Upper lobe of left lung (tissue), 6 donors: ENCODE data around the gene CRYBG2. TPM values are rescaled to one million over a fixed set of nuclear protein-coding genes. Genes with fewer than 3 reads are reported as not detected.

ENCODE experiments used
- ATAC-seq, 2 donors: fragments of 200-7000 bp; cut with Tn5 transposase; one replicate each; pipeline ENCODE4 v1.9.1; 2022; ENCODE audit warnings: mild to moderate bottlenecking in 2 of 2, moderate library complexity in 2 of 2; ENCODE audit not compliant: low FRiP score in 2 of 2
- DNase-seq, 2 donors: peaks; one replicate each; pipeline ENCODE4 v3.0.0-alpha.2; 2019 to 2020
- H3K27ac ChIP-seq, 4 donors: fragments of 200-600 bp; sonication (generic); one replicate each; pipeline ENCODE4 v1.5.1; 2016 to 2019
- H3K27me3 ChIP-seq, 4 donors: fragments of 200-600 bp; sonication (generic); one replicate each; pipeline ENCODE4 v1.5.1; 2017 to 2019
- H3K36me3 ChIP-seq, 4 donors: fragments of 200-600 bp; sonication (generic); one replicate each; pipeline ENCODE4 v1.5.1; 2016 to 2019
- H3K4me1 ChIP-seq, 4 donors: fragments of 200-600 bp; sonication (generic); one replicate each; pipeline ENCODE4 v1.5.1; 2018 to 2019
- H3K4me3 ChIP-seq, 4 donors: fragments of 200-600 bp; sonication (generic); one replicate each; pipeline ENCODE4 v1.5.1; 2017 to 2019; ENCODE audit warnings: mild to moderate bottlenecking in 2 of 4, moderate library complexity in 1 of 4
- H3K9me3 ChIP-seq, 4 donors: fragments of 200-600 bp; sonication (generic); one replicate each; pipeline ENCODE4 v1.5.1; 2018 to 2019
- EP300 ChIP-seq, 4 donors: sonication (generic); formaldehyde crosslinking; IDR thresholded peaks; one replicate each; pipeline ENCODE4 v1.5.1; 2017; ENCODE audit warnings: antibody characterized with exemption in 4 of 4, control low read depth in 2 of 4
- POLR2A ChIP-seq, 4 donors: fragments of 450-650 bp; IDR thresholded peaks; one replicate each; pipeline ENCODE4 v1.5.1; 2016 to 2017; ENCODE audit warnings: antibody characterized with exemption in 4 of 4, mild to moderate bottlenecking in 2 of 4
- POLR2AphosphoS5 ChIP-seq, 2 donors: sonication (generic); formaldehyde crosslinking; IDR thresholded peaks; one replicate each; pipeline ENCODE4 v1.5.1; 2017; ENCODE audit warnings: antibody characterized with exemption in 2 of 2
- WGBS, 2 donors: methylation state at CpG; one replicate each; pipeline ENCODE4 v1.1.5; 2017 to 2018; 5-methylcytosine and 5-hydroxymethylcytosine counted together
- total RNA-seq, 6 donors: library from RNA; depleted of rRNA in 4 of 6; stranded (reverse); fragments of >200 nt in 4 of 6; gene quantifications; one replicate each; pipeline versions ENCODE4 v1.1.0 to v1.2.1, GENCODE V29; 2016 to 2021
- TF ChIP-seq, protein P1 (sequence below), 6 experiments: fragments of 450-650 bp in 4 of 6; fragments of 200-600 bp in 2 of 6; sonication (generic) in 2 of 6; IDR thresholded peaks; one replicate each; pipeline ENCODE4 v1.5.1; 2016 to 2019; ENCODE audit warnings: antibody characterized with exemption in 6 of 6
- donor health status: DM: no; HTN: no; CAD: no; lungs with moderate emphysema.
- donor health status: DM: no; HTN: yes; CAD: no; lungs with severe emphysema.

Gene CRYBG2
- total RNA-seq, 6 donors from 2014 or later: 0.59 to 25.2 (median 11.1) TPM

DNA sequence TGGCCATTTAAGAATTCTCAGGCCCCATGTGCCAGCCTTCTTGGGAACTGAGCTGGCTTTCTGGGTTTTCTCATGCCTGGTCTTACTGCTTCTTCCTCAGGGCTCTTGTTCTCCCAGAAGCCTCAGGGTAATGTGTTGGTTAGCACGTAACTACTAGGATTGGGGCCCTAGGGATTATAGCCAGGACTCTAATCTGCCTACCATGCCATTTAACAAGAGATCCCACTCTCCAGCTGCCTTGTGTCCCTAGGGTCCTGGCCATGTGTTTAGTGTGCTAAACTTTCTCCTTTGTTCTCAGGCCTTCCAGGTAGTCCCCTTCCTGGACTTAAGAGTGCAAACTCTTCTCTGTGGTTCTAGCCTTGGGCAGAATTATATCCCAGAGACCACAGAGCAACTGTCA, 76.2 kb downstream of the CRYBG2 start:
- H3K4me1 ChIP-seq: peaks cover 63 to 74% (median 69%) of the 10 kb centered on the region in 4 donors

DNA sequence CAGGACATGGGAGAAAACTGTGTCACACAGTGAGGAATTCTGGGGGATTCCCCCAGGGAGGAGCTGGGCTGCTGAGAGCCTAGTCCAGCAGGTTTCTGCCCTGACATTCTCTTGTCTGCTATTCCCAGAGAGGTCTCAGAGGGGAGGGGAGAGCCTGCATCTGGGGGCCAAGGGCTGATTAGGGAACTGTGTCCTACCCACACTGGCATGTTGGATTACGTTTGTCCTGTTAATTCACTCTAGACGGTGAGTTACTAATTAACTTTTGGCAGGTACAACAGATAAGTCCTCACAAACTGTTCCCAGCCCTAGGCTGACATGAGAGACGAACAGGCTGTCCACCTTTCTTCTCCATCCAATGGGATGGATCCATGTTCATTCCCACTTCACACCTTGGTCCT, 76.7 kb downstream of the CRYBG2 start:
- H3K36me3 ChIP-seq: peaks cover 0 to 10% (median 5%) of the 10 kb centered on the region in 4 donors
- ATAC-seq (no peak), DNase-seq (no peak)
- TF ChIP-seq, protein P1, sequence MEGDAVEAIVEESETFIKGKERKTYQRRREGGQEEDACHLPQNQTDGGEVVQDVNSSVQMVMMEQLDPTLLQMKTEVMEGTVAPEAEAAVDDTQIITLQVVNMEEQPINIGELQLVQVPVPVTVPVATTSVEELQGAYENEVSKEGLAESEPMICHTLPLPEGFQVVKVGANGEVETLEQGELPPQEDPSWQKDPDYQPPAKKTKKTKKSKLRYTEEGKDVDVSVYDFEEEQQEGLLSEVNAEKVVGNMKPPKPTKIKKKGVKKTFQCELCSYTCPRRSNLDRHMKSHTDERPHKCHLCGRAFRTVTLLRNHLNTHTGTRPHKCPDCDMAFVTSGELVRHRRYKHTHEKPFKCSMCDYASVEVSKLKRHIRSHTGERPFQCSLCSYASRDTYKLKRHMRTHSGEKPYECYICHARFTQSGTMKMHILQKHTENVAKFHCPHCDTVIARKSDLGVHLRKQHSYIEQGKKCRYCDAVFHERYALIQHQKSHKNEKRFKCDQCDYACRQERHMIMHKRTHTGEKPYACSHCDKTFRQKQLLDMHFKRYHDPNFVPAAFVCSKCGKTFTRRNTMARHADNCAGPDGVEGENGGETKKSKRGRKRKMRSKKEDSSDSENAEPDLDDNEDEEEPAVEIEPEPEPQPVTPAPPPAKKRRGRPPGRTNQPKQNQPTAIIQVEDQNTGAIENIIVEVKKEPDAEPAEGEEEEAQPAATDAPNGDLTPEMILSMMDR (IDR thresholded peaks at IDR 0.05): no peak
- TF ChIP-seq POLR2AphosphoS5 (IDR thresholded peaks at IDR 0.05): no peak
- no peak for TF ChIP-seq EP300 (IDR thresholded peaks at IDR 0.05)
- TF ChIP-seq POLR2A (IDR thresholded peaks at IDR 0.05): no peak
- H3K9me3 ChIP-seq: no peaks in the 10 kb centered on the region
- no peak overlapping the region for H3K4me3 ChIP-seq
- peaks cover 0 to 4% (median 0%) of the 10 kb centered on the region in 4 donors for H3K27me3 ChIP-seq
- H3K27ac ChIP-seq: peak overlapping the region; percentile 92 to 99 (median 98)
- H3K4me1 ChIP-seq: peaks cover 63 to 69% (median 66%) of the 10 kb centered on the region in 4 donors
- WGBS, 2 donors: 85 to 96% methylated on average over 3 of the region's 3 CpGs

More for the DNA sequence above, 76.2 kb downstream of the CRYBG2 start:
- ATAC-seq (no peak), DNase-seq (no peak)
- TF ChIP-seq POLR2A (IDR thresholded peaks at IDR 0.05): no peak
- no peak for TF ChIP-seq POLR2AphosphoS5 (IDR thresholded peaks at IDR 0.05)
- no peak for TF ChIP-seq EP300 (IDR thresholded peaks at IDR 0.05)
- TF ChIP-seq, protein P1 (IDR thresholded peaks at IDR 0.05): no peak
- H3K9me3 ChIP-seq: no peaks in the 10 kb centered on the region
- H3K4me3 ChIP-seq: no peak overlapping the region
- H3K27me3 ChIP-seq: peaks cover 0 to 4% (median 0%) of the 10 kb centered on the region in 4 donors
- peak overlapping the region; percentile 92 to 99 (median 98) for H3K27ac ChIP-seq
- peaks cover 0 to 13% (median 7%) of the 10 kb centered on the region in 4 donors for H3K36me3 ChIP-seq
- 86 to 96% methylated on average over 1 of the region's 1 CpG for WGBS, 2 donors

DNA sequence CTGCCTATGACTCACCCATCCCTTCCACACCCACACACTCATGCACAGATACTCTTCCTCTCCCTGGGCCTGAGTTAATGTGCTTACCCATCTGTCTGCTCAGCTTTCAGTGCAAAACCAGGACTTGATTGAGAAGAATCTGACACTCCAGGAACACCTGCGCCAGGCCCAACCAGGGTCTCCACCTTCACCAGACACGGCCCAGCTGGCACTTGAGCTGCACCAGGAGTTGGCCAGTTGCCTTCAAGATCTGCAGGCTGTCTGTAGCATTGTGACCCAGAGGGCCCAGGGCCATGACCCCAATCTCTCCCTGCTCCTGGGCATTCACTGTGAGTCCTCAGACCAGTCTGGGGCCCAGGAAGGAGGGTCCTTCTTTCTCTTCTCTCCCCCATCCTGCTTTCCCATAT, 77.5 kb downstream of the CRYBG2 start:
- DNase-seq: no peak
- no peaks in the 10 kb centered on the region for H3K9me3 ChIP-seq
- peak overlapping the region; percentile 92 to 99 (median 98) for H3K27ac ChIP-seq
- TF ChIP-seq EP300 (IDR thresholded peaks at IDR 0.05): no peak
- TF ChIP-seq POLR2AphosphoS5 (IDR thresholded peaks at IDR 0.05): no peak
- TF ChIP-seq, protein P1 (IDR thresholded peaks at IDR 0.05): no peak
- TF ChIP-seq POLR2A (IDR thresholded peaks at IDR 0.05): no peak
- peaks cover 55 to 61% (median 59%) of the 10 kb centered on the region in 4 donors for H3K4me1 ChIP-seq
- peaks cover 0 to 12% (median 2%) of the 10 kb centered on the region in 4 donors for H3K36me3 ChIP-seq
- no peak for ATAC-seq
- peaks cover 0 to 4% (median 0%) of the 10 kb centered on the region in 4 donors for H3K27me3 ChIP-seq
- no peak overlapping the region for H3K4me3 ChIP-seq
- 64 to 83% methylated on average over 2 of the region's 2 CpGs for WGBS, 2 donors

DNA sequence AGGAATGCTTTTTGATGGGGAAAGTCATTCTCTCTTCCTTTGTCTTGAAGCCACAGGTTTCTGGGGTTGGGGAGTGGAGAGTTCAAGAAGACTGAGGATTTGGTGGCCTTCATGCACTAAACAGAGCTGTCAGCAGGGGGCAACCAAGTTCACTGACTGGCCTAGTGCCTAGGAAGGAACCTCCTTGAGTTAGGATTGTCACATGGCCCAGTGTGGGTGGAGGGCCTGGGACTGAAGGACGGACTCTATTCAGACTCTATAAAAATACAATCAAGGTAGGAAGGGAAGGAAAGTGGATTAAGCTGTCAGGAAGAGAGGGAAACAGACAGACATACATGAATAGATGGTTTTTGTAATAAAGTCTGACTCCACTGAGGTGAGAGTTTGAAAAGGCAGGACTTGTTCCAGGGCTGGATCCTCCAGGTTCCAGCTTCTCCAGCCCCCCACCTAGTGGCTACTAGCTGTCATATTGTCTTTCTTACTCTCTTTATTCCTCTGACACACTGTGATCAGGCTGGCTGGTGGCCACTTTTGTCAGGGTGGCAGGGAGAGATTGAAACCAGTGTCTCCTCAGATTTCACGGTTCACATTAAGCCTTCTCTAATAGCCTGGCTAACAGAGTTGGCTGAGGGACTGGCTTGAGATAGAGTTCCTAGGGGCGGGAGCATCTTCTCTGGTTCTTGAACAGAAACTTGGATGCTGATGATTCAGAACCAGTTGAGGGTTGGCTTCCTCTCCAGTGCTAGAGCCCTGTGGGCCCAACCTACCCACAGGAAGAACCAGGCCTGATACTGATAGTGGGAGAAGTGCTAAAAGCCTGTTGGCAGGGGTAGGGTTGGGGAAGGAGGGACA, 78.1 kb downstream of the CRYBG2 start:
- H3K4me1 ChIP-seq: peaks cover 49 to 54% (median 53%) of the 10 kb centered on the region in 4 donors
- WGBS, 2 donors: 0 to 30% methylated on average over 3 of the region's 3 CpGs

More for the DNA sequence above, 78.1 kb downstream of the CRYBG2 start:
- ATAC-seq (peak; percentile 86 to 87), DNase-seq (peak in 1 of 2 donors; percentile 92)
- H3K36me3 ChIP-seq: peaks cover 0 to 9% (median 0%) of the 10 kb centered on the region in 4 donors
- H3K4me3 ChIP-seq: peak overlapping the region in 1 of 4 donors; percentile 11
- H3K27me3 ChIP-seq: peaks cover 0 to 4% (median 0%) of the 10 kb centered on the region in 4 donors
- no peaks in the 10 kb centered on the region for H3K9me3 ChIP-seq
- peak in 2 of 4 donors; percentile 42 to 54 for TF ChIP-seq POLR2A (IDR thresholded peaks at IDR 0.05)
- TF ChIP-seq, protein P1 (IDR thresholded peaks at IDR 0.05): peak; percentile 73 to 93 (median 92)
- TF ChIP-seq EP300 (IDR thresholded peaks at IDR 0.05): peak in 1 of 4 donors; percentile 39
- TF ChIP-seq POLR2AphosphoS5 (IDR thresholded peaks at IDR 0.05): peak in 1 of 2 donors; percentile 55
- peak overlapping the region; percentile 92 to 99 (median 98) for H3K27ac ChIP-seq
